NT2/D1 (cell line): ENCODE data around the gene ZNF670.

Experiments used
- DNase-seq: peaks from one replicate; pipeline ENCODE4 v3.0.0-alpha.2; 2011; ENCODE audit warnings: low read depth, low spot score
- H3K27me3 ChIP-seq: 2 replicates; pipeline ENCODE4 v1.6.0; 2011; ENCODE audit warnings: mild to moderate bottlenecking; ENCODE audit not compliant: insufficient read length, insufficient read depth
- H3K36me3 ChIP-seq: 2 replicates; pipeline ENCODE4 v1.6.1; 2011; ENCODE audit warnings: mild to moderate bottlenecking, low read length, mixed read lengths; ENCODE audit not compliant: insufficient read depth, insufficient read length
- H3K4me1 ChIP-seq: 2 replicates; pipeline ENCODE4 v1.5.1; 2011; ENCODE audit not compliant: insufficient read depth, insufficient read length
- H3K4me3 ChIP-seq: 2 replicates; pipeline ENCODE4 v1.5.1; 2011; ENCODE audit warnings: low read depth; ENCODE audit not compliant: insufficient read length
- H3K9ac ChIP-seq: 2 replicates; pipeline ENCODE4 v1.6.0; 2011; ENCODE audit warnings: low read depth; ENCODE audit not compliant: insufficient read length
- H3K9me3 ChIP-seq: 2 replicates; pipeline ENCODE4 v1.5.1; 2011; ENCODE audit warnings: mild to moderate bottlenecking, low read length; ENCODE audit not compliant: insufficient read depth
- SUZ12 ChIP-seq: IDR thresholded peaks from 2 replicates; pipeline ENCODE4 v1.6.1; 2011; ENCODE audit not compliant: insufficient read length, insufficient read depth; ENCODE audit errors: extremely low read depth
- YY1 ChIP-seq: IDR thresholded peaks from 2 replicates; pipeline ENCODE4 v1.6.1; 2011; ENCODE audit not compliant: insufficient read length, insufficient read depth
- ZNF274 ChIP-seq: IDR thresholded peaks from 2 replicates; pipeline ENCODE4 v1.6.1; 2011; ENCODE audit warnings: mild to moderate bottlenecking, low read depth, low read length

Gene ZNF670

DNA sequence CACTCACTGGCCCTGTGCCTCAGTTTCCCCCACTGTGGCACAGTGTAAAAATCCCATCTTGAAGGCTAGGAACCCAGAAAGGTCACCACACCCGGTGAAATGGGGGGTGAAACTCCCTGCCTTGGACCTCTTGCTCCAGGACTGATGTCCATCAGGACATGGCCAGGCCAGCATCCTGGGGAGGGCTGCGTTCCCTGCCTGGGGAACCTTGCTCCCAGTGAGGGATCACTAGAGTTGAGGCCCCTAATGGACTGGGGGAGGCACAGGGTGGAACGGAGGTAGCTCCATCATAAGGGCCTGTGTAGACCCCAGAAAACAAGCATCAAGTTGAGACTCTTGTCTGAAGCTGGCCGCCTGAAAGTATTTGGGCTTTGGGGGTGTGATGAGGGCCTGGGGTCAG is 10.4 kb upstream of the ZNF670 start:
- H3K4me3 ChIP-seq: no peak overlapping the region

DNA sequence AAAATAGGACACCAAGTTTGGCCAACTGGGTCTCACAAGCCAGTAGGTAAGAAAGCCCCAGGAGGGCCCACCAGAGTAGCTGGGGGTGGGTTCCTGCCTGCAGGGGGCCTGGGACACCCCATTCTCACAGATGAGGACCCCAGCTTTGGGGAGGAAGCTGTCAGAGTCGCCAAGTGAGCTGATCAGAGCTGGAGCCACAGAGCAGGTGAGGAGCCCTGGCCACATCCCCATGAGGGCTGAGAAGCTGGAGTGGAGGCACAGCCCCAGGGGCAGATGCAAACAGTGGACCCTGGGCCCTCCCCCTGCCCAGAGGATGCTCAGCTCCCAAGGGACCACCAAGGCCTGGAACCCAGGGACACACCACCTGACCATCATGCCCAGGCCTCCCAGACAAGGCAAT is 8.6 kb upstream of the ZNF670 start:
- DNase-seq: no peak
- Histone ChIP-seq H3K4me3 (no peak overlapping the region), H3K27me3 (no peaks in the 10 kb centered on the region), H3K4me1 (peaks cover 21% of the 10 kb centered on the region), H3K9ac (no peak overlapping the region), H3K9me3 (no peaks in the 10 kb centered on the region), H3K36me3 (no peaks in the 10 kb centered on the region)
- TF ChIP-seq YY1: no peak
- no peak for TF ChIP-seq SUZ12
- no peak for TF ChIP-seq ZNF274

More for the DNA sequence above, 10.4 kb upstream of the ZNF670 start:
- Histone ChIP-seq H3K4me1 (peaks cover 21% of the 10 kb centered on the region), H3K9ac (no peak overlapping the region), H3K27me3 (no peaks in the 10 kb centered on the region), H3K9me3 (no peaks in the 10 kb centered on the region), H3K36me3 (no peaks in the 10 kb centered on the region)
- no peak for DNase-seq
- TF ChIP-seq ZNF274: no peak
- no peak for TF ChIP-seq SUZ12
- no peak for TF ChIP-seq YY1

DNA sequence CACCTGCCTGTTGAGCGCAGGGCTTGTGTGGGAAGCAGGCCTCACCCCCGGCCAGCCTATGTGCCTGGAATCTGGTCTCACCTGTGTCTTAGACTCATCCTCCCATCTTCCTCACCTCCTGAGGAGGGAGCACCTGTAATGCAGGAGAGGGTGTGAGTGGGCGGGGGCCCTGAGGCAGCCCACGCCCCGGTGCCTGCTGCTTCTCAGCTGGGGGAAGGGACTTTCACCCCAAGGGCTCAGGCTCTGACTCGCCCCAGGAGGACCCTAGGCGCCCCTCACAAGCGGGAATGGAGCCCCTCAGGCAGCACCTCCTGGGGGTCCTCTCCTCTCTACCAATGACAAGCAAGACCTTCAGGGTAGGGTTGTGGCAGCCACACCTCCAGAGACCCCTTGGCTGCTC is 6.7 kb upstream of the ZNF670 start:
- Histone ChIP-seq H3K27me3 (no peaks in the 10 kb centered on the region), H3K4me3 (no peak overlapping the region), H3K9me3 (no peaks in the 10 kb centered on the region), H3K9ac (no peak overlapping the region), H3K36me3 (no peaks in the 10 kb centered on the region), H3K4me1 (peaks cover 15% of the 10 kb centered on the region)
- TF ChIP-seq SUZ12: no peak
- no peak for TF ChIP-seq ZNF274
- no peak for TF ChIP-seq YY1
- no peak for DNase-seq

DNA sequence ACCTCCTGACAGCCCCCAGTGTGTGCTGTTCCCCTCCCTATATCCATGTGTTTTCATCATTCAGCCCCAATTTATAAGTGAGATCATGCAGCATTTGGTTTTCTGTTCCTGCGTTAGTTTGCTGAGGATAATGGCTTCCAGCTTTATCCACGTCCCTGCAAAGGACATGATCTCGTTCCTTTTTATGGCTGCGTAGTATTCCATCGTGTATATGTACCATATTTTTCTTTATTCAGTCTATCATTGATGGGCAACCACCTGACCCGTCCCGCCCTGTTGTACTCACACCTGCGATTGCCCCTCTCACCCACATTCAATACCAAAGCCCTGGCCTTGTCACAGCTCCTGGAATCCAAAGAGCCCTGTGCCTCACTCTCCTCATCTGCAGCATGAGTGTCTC is 6.2 kb upstream of the ZNF670 start:
- Histone ChIP-seq H3K9ac (no peak overlapping the region), H3K4me3 (no peak overlapping the region), H3K9me3 (no peaks in the 10 kb centered on the region), H3K27me3 (no peaks in the 10 kb centered on the region), H3K36me3 (no peaks in the 10 kb centered on the region), H3K4me1 (peaks cover 10% of the 10 kb centered on the region)
- no peak for DNase-seq
- TF ChIP-seq YY1 (no peak), ZNF274 (no peak), SUZ12 (no peak)

DNA sequence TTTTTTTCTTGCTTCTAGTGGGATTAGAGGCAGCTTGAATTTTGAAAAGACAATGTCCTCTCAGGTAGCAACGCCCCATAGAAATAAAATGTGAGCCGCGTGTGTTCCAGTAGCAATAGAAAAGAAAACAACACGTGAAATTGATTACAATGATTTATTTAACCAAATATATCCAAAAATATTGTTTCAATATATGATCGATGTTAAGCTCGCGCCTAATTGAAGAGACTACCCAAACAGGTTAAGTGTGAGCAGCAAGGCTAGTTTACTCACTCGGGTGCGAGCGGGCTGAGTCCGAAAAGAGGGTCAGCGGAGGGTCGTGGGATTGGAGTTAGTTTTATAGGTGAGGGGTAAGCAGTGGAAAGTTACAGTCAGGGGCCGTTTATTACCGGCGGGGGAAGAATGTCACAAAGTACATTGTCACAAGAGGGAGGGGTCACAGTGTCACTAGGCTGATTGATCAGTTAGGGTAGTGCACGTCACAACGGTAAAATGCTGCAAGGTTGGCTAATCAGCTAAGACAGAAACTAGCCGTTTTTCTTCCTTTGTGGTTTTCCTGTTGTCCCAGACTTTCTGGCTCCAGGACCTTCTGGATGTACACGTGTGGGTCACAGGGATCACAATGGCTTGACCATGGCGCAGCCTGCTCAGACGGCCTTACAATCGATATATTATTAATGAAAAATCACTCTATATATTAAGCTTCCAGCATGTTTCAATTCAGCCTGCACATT is 697 bp upstream of the ZNF670 start:
- H3K4me1 ChIP-seq: no peaks in the 10 kb centered on the region
- no peak for TF ChIP-seq YY1
- TF ChIP-seq ZNF274: no peak
- no peak for TF ChIP-seq SUZ12
- H3K9me3 ChIP-seq: peaks cover 20% of the 10 kb centered on the region
- peaks cover 16% of the 10 kb centered on the region for H3K36me3 ChIP-seq
- peak overlapping the region; percentile 54 for H3K9ac ChIP-seq
- no peak for DNase-seq
- H3K4me3 ChIP-seq: peak overlapping the region; percentile 29
- no peaks in the 10 kb centered on the region for H3K27me3 ChIP-seq

DNA sequence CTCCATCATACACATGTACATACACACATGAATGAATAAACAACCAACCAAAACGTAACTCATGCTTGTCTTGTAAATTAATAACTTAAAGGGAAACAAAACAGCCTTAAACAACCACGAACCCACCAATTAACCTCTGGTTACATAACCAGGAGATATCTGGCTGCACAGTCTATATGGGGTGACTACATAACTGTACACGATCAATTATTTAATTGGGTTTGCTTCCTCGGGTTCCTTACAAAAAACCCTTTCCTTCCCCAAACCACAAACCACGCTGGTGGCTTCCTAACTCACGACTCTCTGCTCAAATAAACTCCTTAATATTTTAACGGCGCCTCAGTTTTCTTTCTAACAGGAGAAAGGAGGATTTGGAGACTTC is 744 bp downstream of the ZNF670 start:
- Histone ChIP-seq H3K27me3 (no peaks in the 10 kb centered on the region), H3K9me3 (peaks cover 34% of the 10 kb centered on the region), H3K36me3 (peaks cover 18% of the 10 kb centered on the region), H3K4me3 (peak overlapping the region; percentile 94), H3K4me1 (no peaks in the 10 kb centered on the region), H3K9ac (peak overlapping the region; percentile 96)
- no peak for DNase-seq
- TF ChIP-seq SUZ12 (no peak), ZNF274 (no peak), YY1 (no peak)

DNA sequence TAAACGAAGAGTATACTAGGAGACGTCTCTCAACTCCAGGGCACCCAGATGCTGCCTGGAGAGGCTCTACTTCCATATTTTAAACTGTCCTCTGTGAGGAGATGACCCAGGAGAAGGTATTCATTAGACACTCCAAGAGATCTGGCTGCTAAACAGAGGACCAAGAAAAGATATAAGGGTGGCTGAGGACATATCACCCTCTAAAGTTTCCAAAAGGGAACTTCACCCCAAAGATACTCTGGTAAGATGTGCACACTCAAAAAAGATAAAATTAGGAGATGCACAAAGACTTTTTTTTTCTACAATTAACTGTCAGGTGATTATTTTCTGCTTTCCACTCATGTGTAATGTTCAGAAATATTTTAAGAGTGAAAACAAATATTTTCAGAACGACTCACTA is 1.4 kb downstream of the ZNF670 start:
- H3K9me3 ChIP-seq: peaks cover 36% of the 10 kb centered on the region
- TF ChIP-seq YY1 (no peak), ZNF274 (no peak), SUZ12 (no peak)
- H3K4me1 ChIP-seq: no peaks in the 10 kb centered on the region
- no peak overlapping the region for H3K9ac ChIP-seq
- DNase-seq: no peak
- H3K36me3 ChIP-seq: peaks cover 18% of the 10 kb centered on the region
- peak overlapping the region; percentile 94 for H3K4me3 ChIP-seq
- no peaks in the 10 kb centered on the region for H3K27me3 ChIP-seq
